Subcutaneous preadipocyte (primary cell): Measurements from ENCODE around the gene C1orf50. TPM values are rescaled to one million over a fixed set of nuclear protein-coding genes. Genes with fewer than 3 reads are reported as not detected.

Experiments
- total RNA-seq: library from RNA; depleted of rRNA; stranded (reverse); fragments of >200 nt; gene quantifications from 2 replicates; pipeline ENCODE4 v1.2.3, GENCODE V29; 2012

C1orf50 gene
- total RNA-seq = 3.3 and 3.5 TPM in 2 replicates

DNA sequence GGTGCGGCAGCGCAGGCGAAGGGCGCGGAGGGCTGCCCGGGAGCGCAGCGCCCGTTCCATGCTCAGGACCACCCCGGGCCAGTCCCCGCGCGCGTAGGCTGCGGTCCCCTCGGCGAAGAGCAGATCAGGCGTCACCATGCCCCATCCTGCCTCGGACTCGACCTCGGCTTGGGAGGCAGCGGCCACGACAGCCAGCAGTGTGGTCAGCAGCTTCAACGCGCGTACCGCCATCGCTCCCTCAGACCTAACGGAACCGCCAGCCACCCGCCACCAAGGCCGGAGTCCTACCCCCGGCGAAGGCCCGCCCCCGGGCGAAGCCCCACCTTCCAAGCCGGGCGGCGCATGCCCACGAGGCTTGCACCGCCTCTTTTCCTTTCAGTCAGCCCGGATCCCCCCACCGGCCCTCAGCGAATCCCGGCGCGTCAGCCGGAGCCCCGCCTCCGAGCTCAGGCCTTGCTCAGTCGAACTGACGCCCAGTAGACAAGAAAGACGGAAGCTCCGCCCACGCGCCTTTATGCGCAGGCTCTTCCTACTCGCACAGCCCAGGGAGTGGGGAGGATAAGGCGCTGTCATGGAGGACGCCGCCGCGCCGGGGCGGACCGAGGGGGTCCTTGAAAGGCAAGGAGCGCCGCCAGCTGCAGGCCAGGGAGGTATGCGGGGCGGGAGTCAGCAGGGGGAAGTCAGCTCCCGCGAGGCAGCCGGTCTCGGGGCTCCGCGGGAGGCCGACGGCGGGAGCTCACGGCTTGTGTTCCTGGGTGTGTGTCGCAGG, at the start of gene C1orf50, which contains the start of gene P3H1:
TSS of gene C1orf50 (plus strand) at position 509 of the 769 bp plus-strand sequence. CDS start at position 572, 63 bp downstream.
TSS of gene P3H1 (minus strand) at position 288 of the 769 bp plus-strand sequence. CDS start at position 231, 57 bp downstream.

DNA sequence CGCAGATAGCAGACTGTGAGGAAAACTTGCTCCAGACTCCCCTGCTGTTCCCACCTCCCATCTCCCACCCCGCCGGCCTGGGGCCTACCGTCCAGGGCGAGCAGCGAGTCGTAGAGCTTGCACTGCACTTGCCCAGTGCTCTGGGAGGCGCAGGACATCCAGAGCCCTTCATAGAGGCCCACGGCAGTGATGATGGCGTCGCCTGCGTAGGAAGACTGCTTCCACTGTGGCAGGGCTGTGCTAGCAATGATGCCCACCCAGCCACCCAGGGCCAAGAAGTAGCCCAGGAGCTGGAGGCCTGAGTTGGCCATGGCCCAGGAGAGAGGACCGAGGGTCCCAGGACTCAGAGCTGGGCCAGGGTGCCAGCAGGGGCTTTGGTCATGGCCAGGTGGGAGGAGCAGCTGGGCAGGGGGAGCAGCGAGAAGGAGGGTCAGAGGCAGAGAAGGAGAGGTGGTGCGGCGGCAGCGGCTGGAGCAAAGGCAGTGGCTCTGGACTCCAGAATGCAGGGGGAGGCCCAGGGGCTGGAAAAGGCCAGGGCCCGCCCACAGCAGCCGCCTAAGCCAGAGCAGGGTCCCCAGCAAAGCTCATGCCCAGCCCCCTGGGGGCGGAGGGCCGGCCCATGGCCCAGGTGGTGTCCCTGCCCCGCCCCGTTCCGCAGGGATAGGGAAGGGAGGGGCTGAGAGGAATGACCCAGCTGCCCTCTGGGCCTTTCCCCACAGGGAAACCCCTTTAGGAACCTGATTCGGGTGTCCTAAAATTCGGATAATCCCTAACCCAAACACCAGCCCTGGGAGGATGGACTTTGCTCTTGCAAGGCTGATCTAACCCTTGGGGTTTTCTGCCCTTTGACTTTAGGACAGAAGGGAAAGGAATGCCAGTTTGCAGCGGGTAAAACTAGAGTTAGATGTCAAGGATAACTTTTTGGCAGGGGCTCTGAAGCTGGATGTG, 27.0 kb upstream of the C1orf50 start, which contains the start of gene CLDN19:
TSS of gene CLDN19 (minus strand) at position 484 of the 948 bp plus-strand sequence. CDS start at position 311, 173 bp downstream.

DNA sequence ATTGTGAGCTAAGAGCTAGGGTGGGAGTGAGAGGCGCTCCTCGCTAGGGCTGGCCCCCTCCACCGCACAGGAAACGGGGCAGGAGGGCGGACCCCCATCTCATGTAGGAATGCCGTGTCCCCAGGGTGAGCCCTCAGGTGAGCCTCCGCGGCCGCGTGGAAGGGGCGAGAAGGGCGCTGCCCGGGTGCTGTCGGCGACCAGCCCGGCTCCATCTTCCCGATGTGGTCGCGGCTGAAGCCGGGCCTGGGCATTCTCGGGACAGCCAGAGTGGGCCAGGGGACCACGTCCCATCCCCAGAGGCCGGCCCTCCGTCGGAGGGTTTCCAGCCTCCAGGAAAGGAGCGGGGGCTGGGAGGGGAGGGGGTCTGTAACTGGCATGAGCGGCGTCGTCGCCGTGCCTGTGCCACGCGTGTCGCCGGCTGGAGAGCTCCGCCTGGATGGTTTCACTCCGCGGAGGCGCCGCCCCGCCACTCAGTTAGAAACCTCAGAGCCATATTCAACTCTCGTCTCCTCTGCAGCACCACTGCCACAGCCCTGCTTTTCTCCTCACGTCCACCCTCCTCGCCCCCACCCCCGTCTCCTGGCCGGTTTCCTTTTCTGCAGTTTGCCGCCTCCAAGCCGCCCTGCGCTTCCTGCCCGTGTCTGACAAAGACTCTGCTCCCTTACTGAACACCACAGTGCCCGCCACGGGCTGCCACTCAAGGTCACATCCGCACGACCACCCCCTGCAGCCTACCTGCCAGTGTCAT, 18.1 kb downstream of the C1orf50 start, which contains the start of gene TMEM269:
TSS of gene TMEM269 (plus strand) at position 46 of the 748 bp plus-strand sequence. CDS start 4,903 bp downstream, outside the sequence.

DNA sequence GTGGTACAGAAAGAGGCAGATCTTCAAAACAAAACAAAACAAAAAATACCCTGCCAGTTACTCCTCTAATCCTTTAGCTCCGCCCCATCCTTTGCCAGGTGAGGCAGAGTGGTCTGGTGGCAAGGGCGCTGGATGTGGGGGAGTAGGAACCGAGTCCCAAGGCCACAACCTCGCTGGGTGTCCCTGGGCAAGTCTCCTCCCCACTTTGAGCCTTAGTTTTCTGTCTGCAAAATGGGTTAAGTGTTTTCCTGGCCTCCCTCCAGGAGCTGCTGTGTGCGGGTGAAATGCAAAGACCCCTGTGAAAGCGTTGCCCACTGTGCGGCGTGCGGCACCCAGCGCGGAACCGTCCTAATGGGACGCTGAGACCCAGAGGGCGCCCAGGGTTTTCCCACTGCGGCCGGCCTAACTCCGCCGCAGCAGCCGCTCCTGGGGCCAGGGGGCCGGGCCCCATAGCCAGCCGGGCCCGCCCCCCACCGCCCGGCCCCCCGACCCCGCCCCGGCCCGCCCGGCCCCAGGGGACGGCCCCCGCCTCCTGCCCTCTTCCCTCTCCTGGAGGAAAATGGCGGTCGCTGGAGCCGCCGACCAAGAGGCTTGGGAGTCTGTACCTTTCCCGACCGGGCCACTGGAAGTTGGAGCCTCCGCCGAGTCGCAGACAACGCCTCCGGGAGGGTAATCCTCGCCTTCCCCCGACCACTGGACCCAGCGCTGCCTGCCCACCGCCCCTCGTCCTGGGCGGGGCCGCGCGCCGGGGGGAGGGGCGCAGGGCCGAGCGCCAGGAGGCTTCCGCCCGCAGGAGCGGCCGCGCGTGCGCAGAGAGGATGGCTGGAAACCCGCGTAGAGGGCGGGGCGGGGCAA, 49.8 kb downstream of the C1orf50 start, which contains the start of the genes ERMAP and SVBP:
TSS of gene ERMAP (plus strand) at position 538 of the 855 bp plus-strand sequence. CDS start 13,327 bp downstream, outside the sequence.
TSS of gene SVBP (minus strand) at position 813 of the 855 bp plus-strand sequence. CDS start 853 bp downstream, outside the sequence.

Other genes starting within 250 kb of the C1orf50 start
- gene PPIH, start 108.8 kb upstream of the C1orf50 start, total RNA-seq = 35.2 and 37.8 TPM in 2 replicates
- gene YBX1, start 84.8 kb upstream of the C1orf50 start, total RNA-seq = 853 and 942 TPM in 2 replicates
- not detected in 2 replicates for gene CLDN19, start 27.0 kb upstream of the C1orf50 start, total RNA-seq
- gene P3H1, start 221 bp upstream of the C1orf50 start, total RNA-seq = 99.7 and 111 TPM in 2 replicates
- under 0.01 TPM in 1 of 2 replicates, not detected in the other for gene TMEM269, start 17.7 kb downstream of the C1orf50 start, total RNA-seq
- gene ERMAP, start 49.9 kb downstream of the C1orf50 start, total RNA-seq = 8.6 and 13.2 TPM in 2 replicates
- 8.8 and 9.9 TPM in 2 replicates for gene SVBP, start 50.1 kb downstream of the C1orf50 start, total RNA-seq
- 7.6 and 9.2 TPM in 2 replicates for gene ZNF691, start 79.4 kb downstream of the C1orf50 start, total RNA-seq
- 17.3 and 31.7 TPM in 2 replicates for gene SLC2A1, start 191.6 kb downstream of the C1orf50 start, total RNA-seq